GM23248 (cell line): ENCODE data around the gene SPPL2B. TPM values are rescaled to one million over a fixed set of nuclear protein-coding genes. Genes with fewer than 3 reads are reported as not detected.

ENCODE experiments used
- DNase-seq: peaks from one replicate; pipeline ENCODE4 v3.0.0-alpha.2; 2015
- H2AFZ ChIP-seq: fragments of 200-600 bp; sonication (generic); 2 replicates; pipeline ENCODE4 v1.6.1; 2016; ENCODE audit warnings: antibody characterized with exemption
- H3F3A ChIP-seq: fragments of 200-600 bp; sonication (generic); 2 replicates; pipeline ENCODE4 v1.6.1; 2016; ENCODE audit warnings: mild to moderate bottlenecking, antibody characterized with exemption, mixed run types; ENCODE audit not compliant: insufficient read depth
- H3K27ac ChIP-seq: fragments of 200-600 bp; sonication (generic); 2 replicates; pipeline ENCODE4 v1.5.1; 2016; ENCODE audit warnings: mild to moderate bottlenecking
- H3K27me3 ChIP-seq: fragments of 200-600 bp; sonication (generic); replicated peaks from 2 replicates; pipeline ENCODE4 v1.6.1; 2016; ENCODE audit warnings: mild to moderate bottlenecking; ENCODE audit not compliant: insufficient read depth
- H3K36me3 ChIP-seq: fragments of 200-600 bp; sonication (generic); 2 replicates; pipeline ENCODE4 v1.6.1; 2016; ENCODE audit warnings: low read depth, mild to moderate bottlenecking
- H3K4me1 ChIP-seq: fragments of 200-600 bp; sonication (generic); 2 replicates; pipeline ENCODE4 v1.6.1; 2016; ENCODE audit warnings: mild to moderate bottlenecking; ENCODE audit not compliant: insufficient read depth
- H3K4me2 ChIP-seq: fragments of 200-600 bp; sonication (generic); one replicate; pipeline ENCODE4 v1.6.1; 2016; ENCODE audit warnings: mild to moderate bottlenecking; ENCODE audit not compliant: unreplicated experiment
- H3K4me3 ChIP-seq: fragments of 200-600 bp; sonication (generic); 2 replicates; pipeline ENCODE4 v1.5.1; 2016; ENCODE audit warnings: mild to moderate bottlenecking
- H3K79me2 ChIP-seq: fragments of 200-600 bp; sonication (generic); 2 replicates; pipeline ENCODE4 v1.6.1; 2016; ENCODE audit warnings: mild to moderate bottlenecking; ENCODE audit not compliant: insufficient read depth
- H3K9ac ChIP-seq: fragments of 200-600 bp; sonication (generic); 2 replicates; pipeline ENCODE4 v1.6.1; 2016; ENCODE audit warnings: mild to moderate bottlenecking
- H3K9me2 ChIP-seq: fragments of 200-600 bp; sonication (generic); 2 replicates; pipeline ENCODE4 v1.6.1; 2016; ENCODE audit warnings: mixed run types, mild to moderate bottlenecking, moderate library complexity; ENCODE audit not compliant: insufficient read depth
- H3K9me3 ChIP-seq: fragments of 200-600 bp; sonication (generic); one replicate; pipeline ENCODE4 v1.6.1; 2017; ENCODE audit warnings: low read depth
- H4K20me1 ChIP-seq: fragments of 200-600 bp; sonication (generic); 2 replicates; pipeline ENCODE4 v1.6.0; 2016; ENCODE audit not compliant: insufficient read depth
- EZH2 ChIP-seq: fragments of 200-600 bp; sonication (generic); IDR thresholded peaks from 2 replicates; pipeline ENCODE4 v1.6.1; 2018; ENCODE audit warnings: antibody characterized with exemption, mild to moderate bottlenecking; ENCODE audit not compliant: insufficient read depth, poor library complexity, severe bottlenecking
- EZH2phosphoT487 ChIP-seq: fragments of 200-600 bp; sonication (generic); IDR thresholded peaks from 2 replicates; pipeline ENCODE4 v1.6.1; 2018; ENCODE audit warnings: antibody characterized with exemption, moderate library complexity, mild to moderate bottlenecking, low read depth; ENCODE audit not compliant: insufficient read depth
- WGBS, 2 experiments: methylation state at CpG; one replicate each; pipeline ENCODE4 v1.1.6; 2015 to 2017; ENCODE audit warnings: low lambda C conversion rate in 2 of 2, low coverage in 1 of 2; ENCODE audit errors: missing lambda C conversion rate in 2 of 2; 5-methylcytosine and 5-hydroxymethylcytosine counted together
- in situ Hi-C: fragments of 300-500 bp; cut with MboI; formaldehyde crosslinking; loops from 2 replicates; pipeline ENCODE4 v1.15.0; 2020
- polyA plus RNA-seq: library from polyadenylated mRNA; unstranded; fragments of >200 nt; fragmentation: Nextera tagmentation; extraction: Ambion mirVana; gene quantifications from 2 replicates; pipeline ENCODE4 v1.2.1, GENCODE V29; 2016
- total RNA-seq: library from RNA; depleted of rRNA; stranded (reverse); fragments of >200 nt; shearing (Covaris generic); gene quantifications from 2 replicates; pipeline ENCODE4 v1.2.3, GENCODE V29; 2014

SPPL2B gene
- total and polyA plus RNA-seq, 2 experiments from 2014 or later: 38.9 to 43.0 TPM

- no peaks in the 10 kb centered on the region for H3K36me3 ChIP-seq
- H3K4me1 ChIP-seq: no peaks in the 10 kb centered on the region
- H3K9ac ChIP-seq: no peak overlapping the region
- TF ChIP-seq EZH2 (no peak), EZH2phosphoT487 (no peak)
- H2AFZ ChIP-seq: no peak overlapping the region
- H3K9me2 ChIP-seq: no peaks in the 10 kb centered on the region
- no peak overlapping the region for H3K27ac ChIP-seq
- no peaks in the 10 kb centered on the region for H3K27me3 ChIP-seq
- WGBS, 2 experiments: 95 to 98% methylated on average over 45 to 54 of the region's 54 CpGs
- no peaks in the 10 kb centered on the region for H3K9me3 ChIP-seq
- H3K4me2 ChIP-seq: no peak overlapping the region
- no peak overlapping the region for H3K4me3 ChIP-seq
- peaks cover 33% of the 10 kb centered on the region for H3K79me2 ChIP-seq
- peaks cover 16% of the 10 kb centered on the region; the same call in 1 of the 2 replicates for H3F3A ChIP-seq
- H4K20me1 ChIP-seq: no peaks in the 10 kb centered on the region; the same call in 1 of the 2 replicates
- DNase-seq: no peak
- in situ Hi-C loops: no loop called here
These were observed 10.5 kb downstream of the SPPL2B start for GRCh38 chr19:2338751-2339643.

- no peaks in the 10 kb centered on the region for H3K4me1 ChIP-seq
- H2AFZ ChIP-seq: no peak overlapping the region
- H3K9ac ChIP-seq: no peak overlapping the region
- H3K79me2 ChIP-seq: peaks cover 25% of the 10 kb centered on the region
- H3K27me3 ChIP-seq: no peaks in the 10 kb centered on the region
- H3K4me2 ChIP-seq: no peak overlapping the region
- 96% methylated on average over 27 to 52 of the region's 52 CpGs for WGBS, 2 experiments
- H3K4me3 ChIP-seq: no peak overlapping the region
- no peaks in the 10 kb centered on the region for H3K9me2 ChIP-seq
- TF ChIP-seq EZH2phosphoT487 (no peak), EZH2 (no peak)
- no peak for DNase-seq
- peaks cover 13% of the 10 kb centered on the region; the same call in 1 of the 2 replicates for H3F3A ChIP-seq
- in situ Hi-C loops: no loop called here
- no peaks in the 10 kb centered on the region; the same call in 1 of the 2 replicates for H4K20me1 ChIP-seq
- H3K27ac ChIP-seq: no peak overlapping the region
- no peaks in the 10 kb centered on the region for H3K36me3 ChIP-seq
- no peaks in the 10 kb centered on the region for H3K9me3 ChIP-seq
These were observed 11.3 kb downstream of the SPPL2B start for GRCh38 chr19:2339644-2340310.

GRCh38 chr19:2340496-2341243 lies 12.2 kb downstream of the SPPL2B start:
- no peak for DNase-seq
- H3K79me2 ChIP-seq: peaks cover 20% of the 10 kb centered on the region
- H4K20me1 ChIP-seq: no peaks in the 10 kb centered on the region; the same call in 1 of the 2 replicates
- in situ Hi-C loops: no loop called here
- no peak overlapping the region for H3K4me2 ChIP-seq
- H3K4me3 ChIP-seq: no peak overlapping the region
- 95 to 98% methylated on average over 28 to 38 of the region's 38 CpGs for WGBS, 2 experiments
- H2AFZ ChIP-seq: no peak overlapping the region
- H3K36me3 ChIP-seq: no peaks in the 10 kb centered on the region
- TF ChIP-seq EZH2 (no peak), EZH2phosphoT487 (no peak)
- H3F3A ChIP-seq: peaks cover 6% of the 10 kb centered on the region; the same call in 1 of the 2 replicates
- H3K9me2 ChIP-seq: no peaks in the 10 kb centered on the region
- no peak overlapping the region for H3K27ac ChIP-seq
- no peaks in the 10 kb centered on the region for H3K4me1 ChIP-seq
- no peak overlapping the region for H3K9ac ChIP-seq
- H3K27me3 ChIP-seq: no peaks in the 10 kb centered on the region
- no peaks in the 10 kb centered on the region for H3K9me3 ChIP-seq

- Histone ChIP-seq H3K9me2 (no peaks in the 10 kb centered on the region), H3F3A (peaks cover under 1% of the 10 kb centered on the region; the same call in 1 of the 2 replicates), H3K4me1 (no peaks in the 10 kb centered on the region), H3K27ac (no peak overlapping the region), H3K4me2 (no peak overlapping the region), H3K27me3 (no peaks in the 10 kb centered on the region), H2AFZ (no peak overlapping the region), H3K36me3 (no peaks in the 10 kb centered on the region), H3K4me3 (no peak overlapping the region), H3K9me3 (no peaks in the 10 kb centered on the region), H3K9ac (no peak overlapping the region), H3K79me2 (peaks cover 14% of the 10 kb centered on the region), H4K20me1 (no peaks in the 10 kb centered on the region)
- in situ Hi-C loops: no loop called here
- no peak for TF ChIP-seq EZH2phosphoT487
- no peak for TF ChIP-seq EZH2
- 78 to 85% methylated on average over 22 to 23 of the region's 24 CpGs for WGBS, 2 experiments
- no peak for DNase-seq
These were observed 12.8 kb downstream of the SPPL2B start for GRCh38 chr19:2341244-2341751.
